ENCODE results near the gene PIGX. TPM values are rescaled to one million over a fixed set of nuclear protein-coding genes. Genes with fewer than 3 reads are reported as not detected.
A peak's percentile ranks its signal among the peaks of the same experiment; 100 is the strongest.
"Not testable (repeated sequence)": the region's sequence is repeated elsewhere in the genome, so short reads cannot be mapped to it uniquely, and the experiment has no call there.

PIGX gene
- total RNA-seq, 3 donors from 2014 or later (not counting 1 experiment from before 2014, with no cell fraction given) = 23.9 to 31.8 (median 24.2) TPM

DNA sequence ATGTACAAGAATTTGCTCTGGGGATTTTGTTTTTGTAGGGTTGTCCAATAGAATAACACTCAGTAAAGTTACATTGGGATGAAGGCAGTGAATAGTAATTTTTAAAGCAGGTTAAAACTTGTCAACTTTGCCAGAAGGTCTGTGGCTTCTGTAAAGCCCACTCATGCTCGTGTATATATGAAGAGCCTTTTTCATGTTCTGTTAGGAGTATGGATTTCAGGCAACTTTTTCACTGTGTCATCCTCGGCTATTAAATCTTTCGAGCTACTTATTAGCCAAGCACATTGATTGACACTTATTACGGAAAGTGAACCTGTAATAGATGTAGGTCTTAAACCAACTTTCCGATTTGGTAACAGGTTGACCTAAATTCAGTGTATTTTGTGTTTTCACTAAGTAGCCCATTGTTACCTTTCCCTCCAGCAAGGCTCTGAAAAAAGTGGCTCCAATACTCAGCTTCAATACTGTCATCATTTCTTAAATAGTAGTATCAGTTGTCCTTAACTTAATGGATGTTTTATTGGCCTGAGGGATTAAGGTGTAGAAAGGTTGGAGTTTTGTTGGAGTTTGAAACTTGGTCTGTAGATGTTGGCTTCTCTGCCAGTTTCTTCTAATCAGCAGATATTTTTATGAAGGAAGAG lies 29.2 kb downstream of the PIGX start:
- H3K9me3 Mint-ChIP-seq = no peaks in the 10 kb centered on the region
- TF ChIP-seq, protein P1, sequence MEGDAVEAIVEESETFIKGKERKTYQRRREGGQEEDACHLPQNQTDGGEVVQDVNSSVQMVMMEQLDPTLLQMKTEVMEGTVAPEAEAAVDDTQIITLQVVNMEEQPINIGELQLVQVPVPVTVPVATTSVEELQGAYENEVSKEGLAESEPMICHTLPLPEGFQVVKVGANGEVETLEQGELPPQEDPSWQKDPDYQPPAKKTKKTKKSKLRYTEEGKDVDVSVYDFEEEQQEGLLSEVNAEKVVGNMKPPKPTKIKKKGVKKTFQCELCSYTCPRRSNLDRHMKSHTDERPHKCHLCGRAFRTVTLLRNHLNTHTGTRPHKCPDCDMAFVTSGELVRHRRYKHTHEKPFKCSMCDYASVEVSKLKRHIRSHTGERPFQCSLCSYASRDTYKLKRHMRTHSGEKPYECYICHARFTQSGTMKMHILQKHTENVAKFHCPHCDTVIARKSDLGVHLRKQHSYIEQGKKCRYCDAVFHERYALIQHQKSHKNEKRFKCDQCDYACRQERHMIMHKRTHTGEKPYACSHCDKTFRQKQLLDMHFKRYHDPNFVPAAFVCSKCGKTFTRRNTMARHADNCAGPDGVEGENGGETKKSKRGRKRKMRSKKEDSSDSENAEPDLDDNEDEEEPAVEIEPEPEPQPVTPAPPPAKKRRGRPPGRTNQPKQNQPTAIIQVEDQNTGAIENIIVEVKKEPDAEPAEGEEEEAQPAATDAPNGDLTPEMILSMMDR (IDR thresholded peaks at IDR 0.05) = no peak
- peak overlapping the region; percentile 98 for H3K4me3 Mint-ChIP-seq
- H3K4me1 Mint-ChIP-seq = peaks cover 26 to 31% of the 10 kb centered on the region in 2 donors
- intact Hi-C loops (cut with micrococcal nuclease) = no loop called here
- H3K36me3 ChIP-seq (ENCODE audit: control insufficient read depth, insufficient read depth, low read length) = no peaks in the 10 kb centered on the region
- no peaks in the 10 kb centered on the region for H3K27me3 Mint-ChIP-seq (ENCODE audit: low read depth in 2 of 2)
- peak overlapping the region; percentile 81 for H3K4me3 ChIP-seq (ENCODE audit: low read length)
- no peaks in the 10 kb centered on the region for H3K27me3 ChIP-seq (ENCODE audit: control insufficient read depth, insufficient read depth, low read length)
- H3K27ac Mint-ChIP-seq = peak overlapping the region; percentile 92 to 93
- H3K9me3 ChIP-seq (ENCODE audit: control insufficient read depth, insufficient read depth, low read length) = no peaks in the 10 kb centered on the region
- DNase-seq = no peak
- ATAC-seq = no peak
- H3K4me1 ChIP-seq (ENCODE audit: control insufficient read depth, insufficient read depth, low read length) = peaks cover 13% of the 10 kb centered on the region
- WGBS (ENCODE audit: insufficient coverage) = 13% methylated on average over 3 of the region's 5 CpGs
- H3K36me3 Mint-ChIP-seq = peaks cover 7% of the 10 kb centered on the region
- H3K27ac ChIP-seq (ENCODE audit: low read length) = peak overlapping the region; percentile 83

DNA sequence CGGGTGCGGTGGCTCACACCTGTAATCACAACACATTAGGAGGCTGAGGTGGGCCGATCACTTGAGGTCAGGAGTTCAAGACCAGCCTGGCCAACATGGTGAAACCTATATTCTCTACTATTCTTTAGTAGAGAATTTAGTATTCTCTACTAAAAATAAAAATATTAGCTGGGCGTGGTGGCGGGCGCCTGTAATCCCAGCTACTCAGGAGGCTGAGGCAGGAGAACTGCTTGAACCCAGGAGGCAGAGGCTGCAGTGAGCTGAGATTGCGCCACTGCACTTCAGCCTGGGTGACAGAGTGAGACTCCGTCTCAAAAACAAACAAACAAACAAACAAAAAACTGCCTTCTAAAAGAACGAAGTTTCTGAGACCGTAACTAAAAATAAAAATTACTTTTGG lies 31.4 kb downstream of the PIGX start:
- H3K36me3 Mint-ChIP-seq; H3K4me3 Mint-ChIP-seq; H3K27me3 ChIP-seq (ENCODE audit: control insufficient read depth, insufficient read depth, low read length); H3K4me3 ChIP-seq (ENCODE audit: low read length); H3K9me3 Mint-ChIP-seq; H3K27ac ChIP-seq (ENCODE audit: low read length); intact Hi-C loops (cut with micrococcal nuclease); DNase-seq; H3K9me3 ChIP-seq (ENCODE audit: control insufficient read depth, insufficient read depth, low read length); H3K27me3 Mint-ChIP-seq (ENCODE audit: low read depth in 2 of 2); ATAC-seq; H3K36me3 ChIP-seq (ENCODE audit: control insufficient read depth, insufficient read depth, low read length): not testable (repeated sequence)
- 97% methylated on average over 7 of the region's 10 CpGs for WGBS (ENCODE audit: insufficient coverage)
- H3K4me1 ChIP-seq (ENCODE audit: control insufficient read depth, insufficient read depth, low read length) = peaks cover 13% of the 10 kb centered on the region
- H3K27ac Mint-ChIP-seq = peak overlapping the region in 1 of 2 donors; percentile 17
- peaks cover 36 to 42% of the 10 kb centered on the region in 2 donors for H3K4me1 Mint-ChIP-seq

DNA sequence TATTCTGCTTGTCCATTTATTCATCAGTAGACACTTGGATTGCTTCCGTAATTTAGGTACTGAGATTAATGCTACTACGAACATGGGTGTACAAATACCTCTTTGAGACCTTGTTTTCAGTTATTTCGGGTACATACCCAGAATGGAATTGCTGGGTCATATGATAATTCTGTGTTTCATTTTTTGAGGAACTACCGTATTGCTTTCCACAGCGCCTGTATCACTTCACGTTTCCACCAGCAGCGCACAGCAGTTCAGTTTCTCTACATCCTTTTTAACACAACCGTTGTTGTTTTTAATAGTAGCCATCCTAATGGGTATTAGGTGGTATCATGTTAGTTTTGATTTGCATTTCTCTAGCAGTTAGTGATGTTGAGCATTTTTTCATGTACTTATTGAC lies 36.9 kb downstream of the PIGX start:
- no peaks in the 10 kb centered on the region for H3K36me3 ChIP-seq (ENCODE audit: control insufficient read depth, insufficient read depth, low read length)
- H3K4me3 Mint-ChIP-seq = no peak overlapping the region

GRCh38 chr3:196753201-196753600 lies 41.0 kb downstream of the PIGX start:
- Histone ChIP-seq H3K4me3 (ENCODE audit: low read length) (no peak overlapping the region), H3K27me3 (ENCODE audit: control insufficient read depth, insufficient read depth, low read length) (no peaks in the 10 kb centered on the region), H3K27ac (ENCODE audit: low read length) (no peak overlapping the region), H3K36me3 (ENCODE audit: control insufficient read depth, insufficient read depth, low read length) (peaks cover 5% of the 10 kb centered on the region), H3K4me1 (ENCODE audit: control insufficient read depth, insufficient read depth, low read length) (peaks cover 4% of the 10 kb centered on the region), H3K9me3 (ENCODE audit: control insufficient read depth, insufficient read depth, low read length) (peaks cover 11% of the 10 kb centered on the region)
- Mint-ChIP-seq H3K4me3 (no peak overlapping the region), H3K9me3 (peaks cover 0 to 3% of the 10 kb centered on the region in 2 donors), H3K27ac (peak overlapping the region in 1 of 2 donors; percentile 59), H3K36me3 (no peaks in the 10 kb centered on the region), H3K4me1 (peaks cover 60 to 63% of the 10 kb centered on the region in 2 donors), H3K27me3 (ENCODE audit: low read depth in 2 of 2) (no peaks in the 10 kb centered on the region)
- TF ChIP-seq, protein P1 (IDR thresholded peaks at IDR 0.05) = no peak
- ATAC-seq (no peak), DNase-seq (no peak)
- WGBS (ENCODE audit: insufficient coverage) = 99% methylated on average over 8 of the region's 8 CpGs
- intact Hi-C loops (cut with micrococcal nuclease) = no loop called here

More for the DNA sequence above, 36.9 kb downstream of the PIGX start:
- Mint-ChIP-seq H3K4me1 (peaks cover 35 to 41% of the 10 kb centered on the region in 2 donors), H3K36me3 (no peaks in the 10 kb centered on the region), H3K27me3 (ENCODE audit: low read depth in 2 of 2) (no peaks in the 10 kb centered on the region), H3K9me3 (no peaks in the 10 kb centered on the region), H3K27ac (peak overlapping the region; percentile 22 to 27)
- Histone ChIP-seq H3K27ac (ENCODE audit: low read length) (no peak overlapping the region), H3K4me1 (ENCODE audit: control insufficient read depth, insufficient read depth, low read length) (no peaks in the 10 kb centered on the region), H3K4me3 (ENCODE audit: low read length) (no peak overlapping the region), H3K27me3 (ENCODE audit: control insufficient read depth, insufficient read depth, low read length) (no peaks in the 10 kb centered on the region), H3K9me3 (ENCODE audit: control insufficient read depth, insufficient read depth, low read length) (no peaks in the 10 kb centered on the region)
- 90% methylated on average over 6 of the region's 8 CpGs for WGBS (ENCODE audit: insufficient coverage)
- ATAC-seq (no peak), DNase-seq (no peak)
- intact Hi-C loops (cut with micrococcal nuclease) = no loop called here
- TF ChIP-seq, protein P1 (IDR thresholded peaks at IDR 0.05) = no peak

Measured in natural killer cell (primary cell).